ENCODE measurements around the gene HIPK1.

The HIPK1 gene

DNA sequence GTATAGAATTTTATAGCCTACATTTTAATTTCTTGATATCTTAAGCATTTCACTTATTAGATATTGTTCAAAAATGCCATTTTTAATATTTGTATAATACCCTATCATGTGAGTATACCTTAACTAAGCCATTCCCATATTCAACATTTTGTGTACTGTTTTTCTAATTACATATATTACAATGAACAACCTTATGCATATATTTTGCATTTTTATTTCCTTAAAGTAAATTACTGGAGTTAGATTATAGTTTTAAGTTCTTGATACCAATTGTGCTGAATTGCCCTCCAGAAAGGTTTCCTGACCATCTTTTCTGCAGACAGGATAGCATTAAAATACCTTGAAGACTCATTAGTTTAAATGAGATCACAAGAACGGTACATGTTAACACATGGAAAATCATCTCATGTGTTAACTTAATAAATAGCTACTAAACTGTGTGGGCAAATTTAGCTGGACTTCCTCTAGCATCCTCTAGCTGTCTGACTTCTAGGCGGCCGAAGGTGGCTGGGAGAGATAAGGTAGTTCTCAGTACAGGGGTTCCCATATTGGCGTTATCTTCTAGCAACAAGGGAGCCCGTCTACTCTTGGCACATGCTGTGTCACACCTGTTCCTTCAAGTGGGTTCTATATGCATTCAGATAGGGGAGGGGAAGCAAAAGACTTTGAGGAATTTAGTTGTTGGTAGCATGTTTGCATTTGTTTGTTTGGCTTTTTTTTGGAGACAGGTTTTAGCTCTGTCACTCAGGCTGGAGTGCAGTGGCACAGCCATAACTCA lies 15.0 kb upstream of the HIPK1 start:
- Histone ChIP-seq H3K9ac (ENCODE audit: low read length in 2 of 2) (no peak overlapping the region), H3K9me3 (ENCODE audit: control insufficient read depth in 2 of 2, low read length in 2 of 2) (no peaks in the 10 kb centered on the region), H3K27me3 (ENCODE audit: control insufficient read depth in 1 of 2, insufficient read depth in 2 of 2, low read length in 2 of 2) (no peaks in the 10 kb centered on the region), H3K4me1 (ENCODE audit: control insufficient read depth, insufficient read depth, low read length) (peaks cover 13% of the 10 kb centered on the region), H3K27ac (ENCODE audit: low read length) (no peak overlapping the region), H3K4me3 (ENCODE audit: low read length in 2 of 2) (no peak overlapping the region), H3K36me3 (ENCODE audit: control insufficient read depth in 2 of 2, insufficient read depth in 2 of 2, low read length in 2 of 2) (peaks cover 12 to 13% of the 10 kb centered on the region in 2 donors)

DNA sequence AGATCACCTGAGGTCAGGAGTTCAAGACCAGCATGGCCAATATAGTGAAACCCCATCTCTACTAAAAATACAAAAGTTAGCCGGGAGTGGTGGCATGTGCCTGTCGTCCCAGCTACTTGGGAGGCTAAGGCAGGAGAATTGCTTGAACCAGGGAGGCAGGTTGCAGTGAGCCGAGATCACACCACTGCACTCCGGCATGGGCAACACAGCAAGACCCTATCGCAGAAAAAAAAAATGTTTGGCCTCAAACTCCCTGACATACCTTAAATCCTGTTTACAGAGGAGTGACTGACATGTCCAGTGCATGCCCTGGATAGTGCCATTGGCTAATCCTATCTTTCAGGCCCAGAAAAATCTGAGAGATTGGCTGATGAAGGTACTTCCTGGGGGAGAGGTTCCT lies 12.2 kb upstream of the HIPK1 start:
- no peak overlapping the region for H3K4me3 ChIP-seq (ENCODE audit: low read length in 2 of 2)

DNA sequence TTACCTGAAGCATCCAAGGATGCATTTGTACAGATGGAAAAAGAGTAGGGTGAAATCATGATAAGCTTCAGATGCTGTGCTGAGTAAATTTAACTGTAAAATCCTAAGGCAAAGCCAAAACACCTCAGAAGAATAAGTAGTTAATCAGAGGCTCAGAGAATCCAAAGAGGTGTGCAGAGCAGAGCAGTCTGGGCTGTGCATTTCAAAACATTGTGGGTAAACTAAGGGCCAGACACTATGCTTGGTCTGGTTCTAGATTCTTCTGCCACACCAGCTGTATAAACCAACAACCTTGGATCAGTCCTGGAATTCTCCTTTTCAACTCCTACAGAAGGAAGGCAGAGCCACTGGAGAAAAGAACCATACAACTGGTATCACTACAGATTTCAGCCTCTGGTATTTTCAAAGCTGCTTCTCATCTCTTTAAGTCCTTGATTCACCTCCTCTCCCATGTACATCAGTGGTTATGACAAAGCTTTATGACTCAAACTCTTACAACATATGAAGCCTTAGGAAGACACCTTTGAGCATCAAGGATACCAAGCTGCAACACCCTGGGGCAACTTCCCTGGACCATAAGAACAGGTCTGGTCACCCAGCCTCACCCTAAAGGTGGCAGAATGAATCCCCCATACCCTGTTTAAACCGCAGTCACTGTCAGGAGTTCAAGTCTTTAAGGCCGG lies 11.6 kb upstream of the HIPK1 start:
- Histone ChIP-seq H3K4me3 (ENCODE audit: low read length in 2 of 2) (no peak overlapping the region), H3K4me1 (ENCODE audit: control insufficient read depth, insufficient read depth, low read length) (peaks cover 9% of the 10 kb centered on the region), H3K27me3 (ENCODE audit: control insufficient read depth in 1 of 2, insufficient read depth in 2 of 2, low read length in 2 of 2) (no peaks in the 10 kb centered on the region), H3K27ac (ENCODE audit: low read length) (no peak overlapping the region), H3K9ac (ENCODE audit: low read length in 2 of 2) (no peak overlapping the region), H3K36me3 (ENCODE audit: control insufficient read depth in 2 of 2, insufficient read depth in 2 of 2, low read length in 2 of 2) (no peaks in the 10 kb centered on the region), H3K9me3 (ENCODE audit: control insufficient read depth in 2 of 2, low read length in 2 of 2) (no peaks in the 10 kb centered on the region)

More for the DNA sequence above, 12.2 kb upstream of the HIPK1 start:
- Histone ChIP-seq H3K4me1 (ENCODE audit: control insufficient read depth, insufficient read depth, low read length) (peaks cover 13% of the 10 kb centered on the region), H3K9me3 (ENCODE audit: control insufficient read depth in 2 of 2, low read length in 2 of 2) (no peaks in the 10 kb centered on the region), H3K27me3 (ENCODE audit: control insufficient read depth in 1 of 2, insufficient read depth in 2 of 2, low read length in 2 of 2) (no peaks in the 10 kb centered on the region), H3K36me3 (ENCODE audit: control insufficient read depth in 2 of 2, insufficient read depth in 2 of 2, low read length in 2 of 2) (no peaks in the 10 kb centered on the region), H3K27ac (ENCODE audit: low read length) (no peak overlapping the region), H3K9ac (ENCODE audit: low read length in 2 of 2) (no peak overlapping the region)

DNA sequence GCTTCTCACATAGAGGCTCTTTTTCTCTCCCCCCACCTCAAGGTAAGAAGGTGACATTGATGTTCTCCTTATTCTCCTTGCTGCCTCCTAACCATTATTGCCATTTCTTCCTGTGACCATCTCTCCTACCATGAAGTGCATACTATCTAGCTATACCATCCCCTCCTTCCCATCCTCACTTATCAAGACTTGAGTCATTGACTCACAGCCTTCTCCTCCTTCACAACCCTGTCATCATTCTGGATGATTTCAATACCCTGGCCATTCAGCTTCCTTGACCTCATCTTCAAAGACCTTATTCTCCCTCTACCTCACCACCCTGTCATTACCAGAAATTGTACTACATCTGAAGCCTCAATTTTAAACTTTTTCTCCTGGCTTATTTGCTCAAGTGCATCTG lies 10.9 kb upstream of the HIPK1 start:
- Histone ChIP-seq H3K36me3 (ENCODE audit: control insufficient read depth in 2 of 2, insufficient read depth in 2 of 2, low read length in 2 of 2) (no peaks in the 10 kb centered on the region), H3K9ac (ENCODE audit: low read length in 2 of 2) (no peak overlapping the region), H3K27ac (ENCODE audit: low read length) (no peak overlapping the region), H3K9me3 (ENCODE audit: control insufficient read depth in 2 of 2, low read length in 2 of 2) (no peaks in the 10 kb centered on the region), H3K27me3 (ENCODE audit: control insufficient read depth in 1 of 2, insufficient read depth in 2 of 2, low read length in 2 of 2) (no peaks in the 10 kb centered on the region), H3K4me1 (ENCODE audit: control insufficient read depth, insufficient read depth, low read length) (peaks cover 2% of the 10 kb centered on the region), H3K4me3 (ENCODE audit: low read length in 2 of 2) (no peak overlapping the region)

DNA sequence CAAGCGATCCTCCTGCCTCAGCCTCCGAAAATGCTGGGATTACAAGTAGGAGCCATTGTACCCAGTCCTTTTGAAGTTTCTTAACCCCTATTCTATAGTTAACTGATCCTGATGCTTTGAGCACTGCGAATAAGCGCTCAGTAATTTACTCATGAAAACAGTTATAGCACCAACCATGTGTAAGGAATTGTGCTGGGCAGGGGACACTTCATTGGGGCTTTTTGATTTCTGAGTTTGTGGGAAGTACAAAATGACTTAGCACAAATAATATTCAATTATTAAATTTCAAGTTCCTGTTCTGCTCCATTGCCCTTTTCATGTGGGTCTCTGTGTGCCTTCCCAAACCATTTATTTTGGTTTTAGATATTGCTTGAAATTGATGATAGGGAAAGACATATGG lies 6.2 kb upstream of the HIPK1 start:
- H3K27ac ChIP-seq (ENCODE audit: low read length): no peak overlapping the region
- H3K9me3 ChIP-seq (ENCODE audit: control insufficient read depth in 2 of 2, low read length in 2 of 2): no peaks in the 10 kb centered on the region
- H3K9ac ChIP-seq (ENCODE audit: low read length in 2 of 2): no peak overlapping the region
- H3K4me3 ChIP-seq (ENCODE audit: low read length in 2 of 2): no peak overlapping the region
- no peaks in the 10 kb centered on the region for H3K36me3 ChIP-seq (ENCODE audit: control insufficient read depth in 2 of 2, insufficient read depth in 2 of 2, low read length in 2 of 2)
- H3K4me1 ChIP-seq (ENCODE audit: control insufficient read depth, insufficient read depth, low read length): no peaks in the 10 kb centered on the region
- no peaks in the 10 kb centered on the region for H3K27me3 ChIP-seq (ENCODE audit: control insufficient read depth in 1 of 2, insufficient read depth in 2 of 2, low read length in 2 of 2)

DNA sequence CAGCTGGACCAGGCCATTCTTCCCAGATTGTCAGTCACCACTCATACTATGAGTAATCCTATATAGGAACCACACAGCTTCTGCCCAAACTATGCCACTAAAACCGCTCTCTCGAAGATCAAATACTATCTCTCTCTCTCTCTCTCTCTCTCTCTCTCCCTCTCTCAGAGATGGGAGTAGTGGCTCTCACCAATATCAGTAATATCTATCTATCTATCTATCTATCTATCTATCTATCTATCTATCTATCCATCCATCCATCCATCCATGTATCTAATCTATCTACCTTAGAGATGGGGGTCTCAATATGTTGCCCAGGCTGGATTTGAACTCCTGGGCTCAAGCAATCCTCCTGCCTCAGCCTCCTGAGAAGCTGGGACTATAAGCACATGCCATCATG lies 4.7 kb upstream of the HIPK1 start:
- Histone ChIP-seq H3K9me3 (ENCODE audit: control insufficient read depth in 2 of 2, low read length in 2 of 2) (no peaks in the 10 kb centered on the region), H3K27me3 (ENCODE audit: control insufficient read depth in 1 of 2, insufficient read depth in 2 of 2, low read length in 2 of 2) (no peaks in the 10 kb centered on the region), H3K4me3 (ENCODE audit: low read length in 2 of 2) (no peak overlapping the region), H3K36me3 (ENCODE audit: control insufficient read depth in 2 of 2, insufficient read depth in 2 of 2, low read length in 2 of 2) (no peaks in the 10 kb centered on the region), H3K27ac (ENCODE audit: low read length) (no peak overlapping the region), H3K9ac (ENCODE audit: low read length in 2 of 2) (no peak overlapping the region), H3K4me1 (ENCODE audit: control insufficient read depth, insufficient read depth, low read length) (peaks cover 5% of the 10 kb centered on the region)

DNA sequence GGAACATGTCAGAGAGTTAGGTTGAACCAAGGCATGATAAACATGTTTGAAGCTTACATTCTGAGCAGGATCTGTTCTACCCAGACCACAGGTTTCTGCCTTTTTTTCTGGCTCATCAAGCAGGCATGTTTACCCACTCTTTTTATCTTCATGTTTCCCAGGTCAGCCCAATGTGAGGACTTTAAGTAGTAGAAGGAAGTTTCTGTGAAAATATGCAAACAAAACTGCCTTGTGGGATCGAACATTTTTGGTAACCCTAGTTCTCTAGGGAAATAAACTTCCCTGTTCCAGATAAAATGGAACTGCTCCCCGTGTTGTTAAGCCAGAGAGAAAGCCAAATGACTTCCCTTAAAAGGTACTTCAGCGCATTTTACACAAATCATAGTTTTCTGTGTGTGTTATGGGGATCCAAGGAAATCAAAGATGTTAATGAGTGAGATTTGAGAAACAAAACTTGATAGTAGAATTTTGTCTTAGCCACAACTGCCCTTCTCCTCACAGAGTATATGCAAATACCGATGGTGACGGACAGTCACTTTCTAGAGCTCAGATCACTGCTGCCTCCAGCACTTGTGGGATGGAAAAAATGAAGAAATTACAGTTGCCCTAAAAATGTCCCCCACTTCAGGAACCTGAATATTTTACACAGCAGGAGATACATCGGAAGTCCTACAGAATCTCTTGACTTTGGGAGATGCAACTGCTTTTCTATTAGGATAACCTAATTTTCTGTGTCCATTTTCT lies 765 bp upstream of the HIPK1 start:
- H3K27ac ChIP-seq (ENCODE audit: low read length): peak overlapping the region; percentile 97
- H3K4me1 ChIP-seq (ENCODE audit: control insufficient read depth, insufficient read depth, low read length): peaks cover 8% of the 10 kb centered on the region
- no peaks in the 10 kb centered on the region for H3K36me3 ChIP-seq (ENCODE audit: control insufficient read depth in 2 of 2, insufficient read depth in 2 of 2, low read length in 2 of 2)
- H3K27me3 ChIP-seq (ENCODE audit: control insufficient read depth in 1 of 2, insufficient read depth in 2 of 2, low read length in 2 of 2): no peaks in the 10 kb centered on the region
- H3K9me3 ChIP-seq (ENCODE audit: control insufficient read depth in 2 of 2, low read length in 2 of 2): no peaks in the 10 kb centered on the region
- peak overlapping the region; percentile 97 to 98 for H3K4me3 ChIP-seq (ENCODE audit: low read length in 2 of 2)
- peak overlapping the region; percentile 97 to 98 for H3K9ac ChIP-seq (ENCODE audit: low read length in 2 of 2)

DNA sequence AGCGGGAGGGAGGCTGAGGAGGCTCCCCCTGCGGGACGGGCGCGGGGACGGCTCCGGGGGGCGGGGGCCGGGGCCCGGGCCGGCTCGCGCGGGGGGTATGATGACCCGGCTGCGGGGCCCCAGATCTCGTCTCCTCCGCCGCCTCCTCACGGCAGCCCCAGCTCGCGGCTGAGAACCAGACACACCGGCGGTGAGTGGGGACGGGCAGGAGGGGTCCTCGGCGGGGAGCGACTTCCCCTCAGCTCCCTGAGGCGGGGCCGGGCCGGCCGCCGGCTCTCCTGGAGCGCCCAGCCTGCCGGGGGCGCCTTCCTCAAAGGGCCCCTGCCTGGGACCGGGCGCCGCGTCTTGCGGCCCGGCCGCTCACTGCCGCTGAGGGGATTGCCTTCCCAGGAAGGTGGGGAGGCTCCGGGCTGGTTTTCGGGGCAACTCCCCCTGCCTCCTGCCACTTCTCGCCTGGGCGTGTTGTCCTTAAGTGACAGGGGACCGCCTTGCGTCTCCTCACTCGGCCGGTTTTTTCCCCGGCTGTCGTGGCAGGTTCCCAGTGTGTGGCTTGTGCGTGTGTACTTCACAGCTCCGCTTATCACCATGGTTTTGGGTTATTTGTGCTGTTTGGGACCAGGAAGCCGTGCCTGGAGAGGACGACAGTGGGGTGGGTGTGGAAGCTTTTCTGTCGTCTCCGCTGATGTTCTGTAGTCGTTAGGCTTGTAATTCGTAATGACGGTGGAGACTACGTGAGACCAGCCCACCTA lies 800 bp downstream of the HIPK1 start:
- Histone ChIP-seq H3K27ac (ENCODE audit: low read length) (peak overlapping the region; percentile 97), H3K9ac (ENCODE audit: low read length in 2 of 2) (peak overlapping the region; percentile 73 to 93), H3K9me3 (ENCODE audit: control insufficient read depth in 2 of 2, low read length in 2 of 2) (no peaks in the 10 kb centered on the region), H3K4me1 (ENCODE audit: control insufficient read depth, insufficient read depth, low read length) (peaks cover 10% of the 10 kb centered on the region), H3K27me3 (ENCODE audit: control insufficient read depth in 1 of 2, insufficient read depth in 2 of 2, low read length in 2 of 2) (no peaks in the 10 kb centered on the region), H3K4me3 (ENCODE audit: low read length in 2 of 2) (peak overlapping the region; percentile 65 to 98), H3K36me3 (ENCODE audit: control insufficient read depth in 2 of 2, insufficient read depth in 2 of 2, low read length in 2 of 2) (no peaks in the 10 kb centered on the region)

DNA sequence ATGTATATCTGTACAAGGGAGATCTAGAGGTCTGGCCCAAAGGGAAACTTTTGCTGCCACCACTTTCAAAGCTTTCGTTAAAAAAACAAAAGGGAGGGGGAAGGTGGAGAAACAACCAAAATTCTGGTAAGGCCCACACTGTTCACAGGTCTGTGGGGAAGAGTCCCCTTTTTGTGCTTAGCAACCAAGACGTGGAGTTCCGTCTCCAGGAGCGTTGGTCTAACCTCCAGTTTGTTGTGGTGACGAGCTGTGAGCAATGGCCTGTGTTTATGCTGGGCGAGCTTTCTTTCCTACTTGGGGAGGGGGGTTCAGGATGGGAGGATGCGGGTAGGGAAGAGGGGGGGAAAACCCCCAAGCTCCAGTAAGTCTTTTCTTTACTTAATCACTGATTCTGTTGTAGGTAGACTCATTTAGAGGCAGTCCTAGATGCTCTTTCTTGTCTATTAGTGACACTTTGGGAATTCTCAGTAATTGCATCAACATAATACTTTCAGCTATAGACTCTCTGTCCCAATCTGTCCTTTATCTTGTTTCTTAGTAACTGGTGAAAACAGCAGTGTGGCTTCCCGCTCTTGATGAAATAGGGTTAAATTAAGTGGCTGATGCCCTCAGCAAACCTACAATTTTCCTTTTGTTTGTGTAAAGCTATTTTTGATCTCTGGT lies 1.5 kb downstream of the HIPK1 start:
- no peaks in the 10 kb centered on the region for H3K27me3 ChIP-seq (ENCODE audit: control insufficient read depth in 1 of 2, insufficient read depth in 2 of 2, low read length in 2 of 2)
- peak overlapping the region; percentile 65 to 98 for H3K4me3 ChIP-seq (ENCODE audit: low read length in 2 of 2)
- H3K27ac ChIP-seq (ENCODE audit: low read length): peak overlapping the region; percentile 97
- H3K36me3 ChIP-seq (ENCODE audit: control insufficient read depth in 2 of 2, insufficient read depth in 2 of 2, low read length in 2 of 2): no peaks in the 10 kb centered on the region
- H3K9ac ChIP-seq (ENCODE audit: low read length in 2 of 2): peak overlapping the region; percentile 73 to 93
- H3K9me3 ChIP-seq (ENCODE audit: control insufficient read depth in 2 of 2, low read length in 2 of 2): no peaks in the 10 kb centered on the region
- peaks cover 10% of the 10 kb centered on the region for H3K4me1 ChIP-seq (ENCODE audit: control insufficient read depth, insufficient read depth, low read length)

DNA sequence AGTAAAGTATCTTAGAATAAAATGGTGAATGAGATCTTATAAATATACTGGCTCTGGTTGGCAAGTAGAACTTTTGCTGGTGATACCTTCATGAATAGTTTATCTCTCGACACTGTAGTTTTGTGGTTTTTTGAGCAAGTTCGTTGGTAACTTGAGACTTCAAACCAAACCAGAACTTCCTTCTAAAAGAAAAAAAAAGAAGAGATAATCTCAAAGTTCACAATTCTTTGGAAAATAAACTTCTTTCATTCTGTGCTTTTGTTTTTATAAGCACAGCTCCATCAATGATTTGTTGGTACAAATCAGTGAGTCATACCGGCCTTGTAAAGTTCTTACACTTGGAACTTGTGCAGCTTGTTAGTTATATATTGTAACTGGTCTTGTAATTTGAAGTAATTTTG lies 2.3 kb downstream of the HIPK1 start:
- no peaks in the 10 kb centered on the region for H3K27me3 ChIP-seq (ENCODE audit: control insufficient read depth in 1 of 2, insufficient read depth in 2 of 2, low read length in 2 of 2)
- H3K4me1 ChIP-seq (ENCODE audit: control insufficient read depth, insufficient read depth, low read length): peaks cover 10% of the 10 kb centered on the region
- H3K9ac ChIP-seq (ENCODE audit: low read length in 2 of 2): peak overlapping the region in 1 of 2 donors; percentile 73
- H3K36me3 ChIP-seq (ENCODE audit: control insufficient read depth in 2 of 2, insufficient read depth in 2 of 2, low read length in 2 of 2): no peaks in the 10 kb centered on the region
- peak overlapping the region; percentile 97 for H3K27ac ChIP-seq (ENCODE audit: low read length)
- peak overlapping the region; percentile 65 to 98 for H3K4me3 ChIP-seq (ENCODE audit: low read length in 2 of 2)
- H3K9me3 ChIP-seq (ENCODE audit: control insufficient read depth in 2 of 2, low read length in 2 of 2): no peaks in the 10 kb centered on the region

All from stomach smooth muscle (tissue), 2 donors.